ENCODE measurements around the gene ITFG2. TPM values are rescaled to one million over a fixed set of nuclear protein-coding genes. Genes with fewer than 3 reads are reported as not detected.

ITFG2 gene
- total RNA-seq: 10 to 100 TPM; 40.6 to 87.9 (median 64.7) TPM

DNA sequence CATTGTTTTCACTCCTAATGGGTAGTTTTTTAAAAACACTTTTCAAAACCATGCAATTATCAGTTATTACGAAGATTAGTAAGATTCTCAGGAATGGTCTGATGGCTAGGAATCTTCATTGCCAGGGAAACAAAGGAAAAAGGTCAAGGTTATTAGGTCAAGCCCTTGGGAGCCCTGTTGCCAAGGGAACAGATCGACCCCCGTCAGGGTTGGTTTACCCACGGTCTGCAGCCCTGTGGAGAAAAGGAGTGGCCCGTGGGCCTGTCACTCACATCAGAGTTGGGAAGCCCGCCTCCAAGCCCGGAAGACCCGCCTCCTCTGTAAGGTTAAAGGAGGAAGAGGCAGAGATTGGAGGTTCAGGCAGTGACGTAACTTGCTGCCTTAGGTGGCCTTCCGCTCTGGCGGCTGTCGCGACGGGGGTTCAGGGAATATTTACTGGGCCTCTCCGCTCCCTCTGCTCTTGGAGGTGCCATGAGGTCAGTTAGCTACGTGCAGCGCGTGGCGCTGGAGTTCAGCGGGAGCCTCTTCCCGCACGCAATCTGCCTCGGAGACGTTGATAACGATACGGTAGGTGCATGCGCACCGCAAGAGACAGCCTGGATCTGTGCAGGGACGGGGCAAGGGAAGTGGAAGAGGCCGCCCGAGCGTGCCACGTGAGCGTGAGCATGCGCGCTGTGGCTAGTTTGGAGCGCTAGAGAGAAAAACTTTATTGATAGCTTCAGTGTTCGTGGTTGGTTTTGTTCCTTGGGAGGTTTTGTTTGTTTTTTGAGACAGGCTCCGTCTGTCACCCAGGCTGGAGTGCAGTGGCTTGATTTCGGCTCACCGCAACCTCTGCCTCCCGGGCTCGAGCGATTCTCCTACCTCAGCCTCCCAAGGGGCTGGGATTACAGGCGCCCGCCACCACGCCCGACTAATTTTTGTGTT, at the start of gene ITFG2:
ITFG2 (plus strand) TSS at position 379 of the 924 bp plus-strand sequence; CDS start at position 472, 93 bp downstream.
- H3K4me3 ChIP-seq (replicated peaks in 1 of 3): peak within 1 kb of the TSS; percentile 53 to 88 (median 83)
- no peaks in the 10 kb centered on the region for H3K9me3 ChIP-seq
- H3K27me3 ChIP-seq: no peaks in the 10 kb centered on the region
- peak; percentile 31 to 90 for TF ChIP-seq POLR2A (IDR thresholded peaks at IDR 0.05)
- TF ChIP-seq, protein P1, sequence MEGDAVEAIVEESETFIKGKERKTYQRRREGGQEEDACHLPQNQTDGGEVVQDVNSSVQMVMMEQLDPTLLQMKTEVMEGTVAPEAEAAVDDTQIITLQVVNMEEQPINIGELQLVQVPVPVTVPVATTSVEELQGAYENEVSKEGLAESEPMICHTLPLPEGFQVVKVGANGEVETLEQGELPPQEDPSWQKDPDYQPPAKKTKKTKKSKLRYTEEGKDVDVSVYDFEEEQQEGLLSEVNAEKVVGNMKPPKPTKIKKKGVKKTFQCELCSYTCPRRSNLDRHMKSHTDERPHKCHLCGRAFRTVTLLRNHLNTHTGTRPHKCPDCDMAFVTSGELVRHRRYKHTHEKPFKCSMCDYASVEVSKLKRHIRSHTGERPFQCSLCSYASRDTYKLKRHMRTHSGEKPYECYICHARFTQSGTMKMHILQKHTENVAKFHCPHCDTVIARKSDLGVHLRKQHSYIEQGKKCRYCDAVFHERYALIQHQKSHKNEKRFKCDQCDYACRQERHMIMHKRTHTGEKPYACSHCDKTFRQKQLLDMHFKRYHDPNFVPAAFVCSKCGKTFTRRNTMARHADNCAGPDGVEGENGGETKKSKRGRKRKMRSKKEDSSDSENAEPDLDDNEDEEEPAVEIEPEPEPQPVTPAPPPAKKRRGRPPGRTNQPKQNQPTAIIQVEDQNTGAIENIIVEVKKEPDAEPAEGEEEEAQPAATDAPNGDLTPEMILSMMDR (IDR thresholded peaks at IDR 0.05): no peak
- intact Hi-C loops (cut with DNase I): no loop called here
- DNase-seq: peak; percentile 99
- peak within 1 kb of the TSS; percentile 96 to 98 (median 97) for H3K27ac ChIP-seq
- H3K4me1 ChIP-seq: peaks cover 17 to 23% of the 10 kb centered on the region in 2 donors
- no peaks in the 10 kb centered on the region for H3K36me3 ChIP-seq
- 0 to 1% methylated on average over 42 to 46 of the region's 48 CpGs for WGBS, 2 donors

- no peaks in the 10 kb centered on the region for H3K9me3 ChIP-seq
- H3K36me3 ChIP-seq: no peaks in the 10 kb centered on the region
- H3K4me3 ChIP-seq (replicated peaks in 1 of 3): no peak overlapping the region
- H3K27ac ChIP-seq: peak overlapping the region in 2 of 3 donors; percentile 34 to 53
- H3K27me3 ChIP-seq: no peaks in the 10 kb centered on the region
- no peak for TF ChIP-seq POLR2A (IDR thresholded peaks at IDR 0.05)
- TF ChIP-seq, protein P1 (IDR thresholded peaks at IDR 0.05): no peak
- intact Hi-C loops (cut with DNase I): no loop called here
- H3K4me1 ChIP-seq: peaks cover 22 to 29% of the 10 kb centered on the region in 2 donors
- no peak for DNase-seq
These were observed 48.1 kb upstream of the ITFG2 start for GRCh38 chr12:2764398-2764797.

DNA sequence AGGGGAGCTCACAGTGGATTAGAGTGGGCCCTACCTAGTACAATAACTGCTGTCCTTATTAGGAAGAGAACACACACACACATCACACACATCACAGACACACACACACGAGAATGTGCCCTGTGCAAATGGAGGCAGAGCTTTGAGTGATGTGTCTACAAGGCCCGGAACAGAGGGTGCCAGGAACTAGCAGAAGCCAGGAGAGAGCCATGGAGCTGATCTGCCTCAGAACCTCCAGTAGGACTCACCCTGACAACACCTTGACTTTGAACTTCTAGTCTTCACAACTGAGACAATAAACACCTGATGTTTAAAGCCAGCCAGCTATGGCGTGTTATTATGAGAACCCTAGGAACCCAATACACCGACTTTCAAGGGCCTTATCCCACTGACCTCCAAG, 47.4 kb upstream of the ITFG2 start:
- Histone ChIP-seq H3K36me3 (no peaks in the 10 kb centered on the region), H3K4me1 (peaks cover 26 to 32% of the 10 kb centered on the region in 2 donors), H3K4me3 (replicated peaks in 1 of 3) (no peak overlapping the region), H3K9me3 (no peaks in the 10 kb centered on the region), H3K27me3 (no peaks in the 10 kb centered on the region), H3K27ac (peak overlapping the region in 1 of 3 donors; percentile 53)
- intact Hi-C loops (cut with DNase I): no loop called here
- WGBS, 2 donors: 64 to 79% methylated on average over 4 of the region's 4 CpGs
- TF ChIP-seq POLR2A (IDR thresholded peaks at IDR 0.05): no peak
- TF ChIP-seq, protein P1 (IDR thresholded peaks at IDR 0.05): no peak
- no peak for DNase-seq

GRCh38 chr12:2765608-2766007, 46.9 kb upstream of the ITFG2 start:
- Histone ChIP-seq H3K27ac (peak overlapping the region in 1 of 3 donors; percentile 53), H3K4me1 (peaks cover 27 to 34% of the 10 kb centered on the region in 2 donors), H3K36me3 (no peaks in the 10 kb centered on the region), H3K9me3 (no peaks in the 10 kb centered on the region), H3K4me3 (replicated peaks in 1 of 3) (no peak overlapping the region), H3K27me3 (no peaks in the 10 kb centered on the region)
- 88 to 90% methylated on average over 6 of the region's 6 CpGs for WGBS, 2 donors
- DNase-seq: no peak
- intact Hi-C loops (cut with DNase I): no loop called here
- TF ChIP-seq POLR2A (IDR thresholded peaks at IDR 0.05): no peak
- TF ChIP-seq, protein P1 (IDR thresholded peaks at IDR 0.05): no peak

Measured in thyroid gland (tissue), 4 donors.